Stimulated activated CD4-positive, alpha-beta T cell treated with anti-CD3 and anti-CD28 coated beads, Interleukin-12 subunit alpha, Interleukin-12 subunit beta, amount 100 ng/mL, for 48 hours (primary cell): ENCODE data around the gene TRMU.
"Not testable (repeated sequence)": the region's sequence is repeated elsewhere in the genome, so short reads cannot be mapped to it uniquely, and the experiment has no call there.

Experiments used
- DNase-seq, 3 donors: peaks; one replicate each; pipeline ENCODE4 v3.0.0-alpha.2; 2020; ENCODE audit warnings: low read depth in 2 of 3, low spot score in 1 of 3

TRMU gene

DNA sequence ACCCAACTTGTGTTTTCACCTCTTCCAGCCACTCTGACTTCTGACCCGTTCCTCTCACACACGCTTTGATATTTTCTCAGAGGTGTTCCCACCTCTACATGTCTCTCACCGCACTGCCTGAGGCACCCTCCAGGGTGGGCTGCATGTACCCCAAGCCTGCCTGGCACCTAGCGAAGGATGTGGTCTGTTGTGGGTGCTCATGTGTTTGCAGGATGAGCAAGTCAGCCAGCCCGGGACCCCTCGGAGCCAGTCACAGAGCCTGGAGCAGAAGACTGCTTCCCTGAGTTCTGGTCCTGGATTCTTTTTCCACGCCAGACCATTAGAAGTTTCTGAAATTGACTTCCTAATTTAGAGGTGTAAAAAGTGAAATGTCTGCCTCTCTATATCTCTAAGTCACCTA is 35.0 kb upstream of the TRMU start:
- DNase-seq = no peak

DNA sequence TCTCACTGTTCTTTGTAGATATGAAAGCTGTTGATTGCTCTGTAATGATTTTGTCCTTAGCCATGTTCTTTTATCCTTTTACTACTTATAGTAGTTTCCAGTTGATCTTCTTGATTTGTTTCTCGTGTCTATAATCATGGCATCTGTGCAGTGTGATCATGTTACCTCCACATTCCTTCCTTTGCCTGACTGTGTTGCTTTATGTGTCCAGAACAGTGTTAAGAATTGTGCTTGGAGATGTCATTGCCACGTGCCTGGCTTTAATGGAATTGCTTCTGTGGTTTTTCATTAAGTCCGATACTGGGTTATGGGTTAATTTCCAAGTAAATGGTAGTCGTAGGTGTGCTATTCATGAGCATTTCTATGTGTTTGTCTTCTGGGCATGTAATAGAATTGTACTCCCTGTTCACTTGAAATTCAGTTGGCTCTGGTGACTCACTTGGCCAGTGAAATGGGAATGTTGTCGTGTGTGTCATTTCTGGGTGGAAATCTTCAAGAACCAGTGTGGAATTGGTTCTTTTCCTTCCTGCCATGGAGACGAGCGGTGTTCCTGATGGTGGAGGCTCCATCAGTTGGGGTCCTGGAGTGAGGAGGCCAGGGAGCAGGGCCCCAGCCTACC is 32.1 kb upstream of the TRMU start:
- no peak for DNase-seq

DNA sequence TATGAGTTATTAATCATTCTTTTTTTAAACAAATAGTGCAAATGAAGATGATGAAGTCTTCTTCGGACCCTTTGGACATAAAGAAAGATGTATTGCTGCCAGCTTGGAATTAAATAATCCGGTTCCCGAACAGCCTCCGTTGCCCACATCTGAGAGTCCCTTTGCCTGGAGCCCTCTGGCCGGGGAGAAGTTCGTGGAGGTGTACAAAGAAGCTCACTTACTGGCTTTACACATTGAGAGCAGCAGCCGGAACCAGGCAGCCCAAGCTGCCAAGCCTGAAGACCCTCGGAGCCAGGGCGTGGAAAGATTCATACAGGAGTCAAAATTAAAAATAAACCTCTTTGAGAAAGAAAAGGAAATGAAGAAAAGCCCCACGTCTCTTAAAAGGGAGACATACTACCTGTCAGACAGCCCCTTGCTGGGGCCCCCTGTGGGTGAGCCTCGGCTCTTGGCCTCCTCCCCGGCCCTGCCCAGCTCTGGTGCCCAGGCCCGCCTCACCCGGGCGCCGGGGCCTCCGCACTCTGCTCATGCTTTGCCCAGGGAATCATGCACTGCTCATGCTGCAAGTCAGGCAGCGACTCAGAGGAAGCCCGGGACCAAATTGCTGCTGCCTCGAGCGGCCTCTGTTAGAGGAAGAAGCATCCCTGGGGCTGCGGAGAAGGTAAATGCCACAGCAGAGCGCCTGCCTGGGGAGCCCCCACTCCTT is 27.1 kb upstream of the TRMU start:
- DNase-seq = no peak

DNA sequence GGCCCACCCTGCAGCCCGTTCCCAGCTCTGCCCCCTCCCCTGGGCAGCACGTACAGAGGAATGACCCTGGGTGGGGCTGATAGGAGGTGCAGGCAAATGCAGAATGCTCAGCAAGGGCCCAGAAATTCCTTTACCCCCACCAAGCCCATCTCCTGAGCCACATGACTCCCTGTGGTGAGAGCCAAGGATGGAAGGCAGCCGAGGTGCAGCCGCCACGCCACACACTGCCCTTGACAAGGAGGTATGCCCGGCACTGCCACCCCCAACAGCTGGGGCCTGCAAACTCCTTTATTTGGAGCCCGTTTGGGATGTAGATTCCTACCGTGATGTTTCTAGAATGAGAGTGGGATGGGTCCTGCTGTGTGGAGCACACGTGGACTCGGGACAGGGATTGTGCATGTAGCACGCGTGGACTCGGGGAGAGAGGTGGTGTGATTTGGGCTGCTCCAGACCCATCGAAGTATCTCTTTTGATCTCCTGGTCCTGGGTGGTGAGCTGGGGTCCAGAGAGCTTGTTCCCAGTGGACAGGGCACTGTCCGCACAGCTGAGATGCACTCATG is 25.9 kb upstream of the TRMU start:
- no peak for DNase-seq

DNA sequence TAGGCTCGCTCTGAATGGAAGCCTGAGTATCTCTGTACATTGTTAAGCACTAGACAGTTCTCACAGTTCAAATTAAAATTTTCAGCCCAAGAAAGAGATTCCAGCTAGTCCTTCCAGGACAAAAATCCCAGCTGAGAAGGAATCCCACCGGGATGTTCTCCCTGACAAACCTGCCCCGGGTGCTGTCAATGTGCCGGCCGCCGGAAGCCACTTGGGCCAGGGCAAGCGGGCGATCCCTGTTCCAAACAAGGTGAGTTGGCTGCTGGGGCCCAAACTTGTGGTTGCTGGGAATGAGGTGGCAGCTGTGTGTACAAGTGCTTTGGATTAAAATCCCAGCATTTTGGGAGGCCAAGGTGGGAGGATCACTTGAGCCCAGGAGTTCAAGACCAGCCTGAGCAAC is 23.5 kb upstream of the TRMU start:
- DNase-seq = no peak

DNA sequence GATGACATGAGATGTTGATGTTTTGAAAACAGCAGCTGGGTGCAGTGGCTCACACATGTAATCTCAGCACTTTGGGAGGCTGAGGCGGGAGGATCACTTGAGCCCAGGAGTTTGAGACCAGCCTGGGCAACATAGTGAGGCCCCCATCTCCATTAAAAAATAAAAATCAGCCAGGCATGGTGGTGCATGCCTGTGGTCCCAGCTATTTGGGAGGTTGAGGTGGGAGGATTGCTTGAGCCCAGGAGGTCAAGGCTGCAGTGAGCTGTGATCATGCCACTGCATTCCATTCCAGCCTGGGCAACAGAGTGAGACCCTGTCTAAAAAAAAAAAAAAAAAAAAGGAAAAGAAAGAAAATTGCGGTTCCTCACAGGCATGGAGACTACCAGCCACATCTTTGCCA is 22.7 kb upstream of the TRMU start:
- not testable (repeated sequence) for DNase-seq

DNA sequence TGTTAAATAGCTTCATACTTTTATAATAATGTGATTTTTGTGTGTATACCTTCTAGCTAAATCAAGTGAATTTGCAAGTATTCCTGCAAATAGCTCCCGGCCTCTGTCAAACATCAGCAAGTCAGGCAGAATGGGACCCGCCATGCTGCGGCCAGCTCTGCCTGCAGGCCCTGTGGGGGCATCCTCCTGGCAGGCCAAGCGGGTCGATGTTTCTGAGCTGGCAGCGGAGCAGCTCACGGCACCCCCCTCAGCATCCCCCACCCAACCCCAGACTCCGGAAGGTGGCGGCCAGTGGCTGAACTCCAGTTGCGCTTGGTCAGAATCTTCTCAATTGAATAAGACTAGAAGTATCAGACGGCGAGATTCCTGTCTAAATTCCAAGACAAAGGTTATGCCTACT is 19.5 kb upstream of the TRMU start:
- no peak for DNase-seq

DNA sequence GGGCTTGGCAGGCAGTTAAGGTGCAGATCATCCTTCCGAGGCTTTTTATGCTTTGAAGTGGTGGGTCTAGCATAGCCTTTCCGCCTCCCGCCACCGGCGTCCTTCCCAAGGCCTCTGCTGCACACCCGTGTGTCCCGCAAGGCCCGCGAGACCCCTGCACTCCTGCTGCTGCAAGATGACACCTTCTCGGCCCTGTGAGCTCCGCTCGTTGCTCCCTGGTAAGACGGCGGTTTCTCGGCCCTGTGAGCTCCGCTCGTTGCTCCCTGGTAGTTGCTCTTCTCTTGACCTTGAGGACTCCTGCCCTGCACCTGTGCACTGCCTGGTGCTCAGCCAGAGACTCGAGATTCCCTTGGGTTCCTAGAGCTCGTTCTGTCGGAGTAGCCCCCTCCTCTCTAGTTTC is 17.9 kb upstream of the TRMU start:
- no peak for DNase-seq

DNA sequence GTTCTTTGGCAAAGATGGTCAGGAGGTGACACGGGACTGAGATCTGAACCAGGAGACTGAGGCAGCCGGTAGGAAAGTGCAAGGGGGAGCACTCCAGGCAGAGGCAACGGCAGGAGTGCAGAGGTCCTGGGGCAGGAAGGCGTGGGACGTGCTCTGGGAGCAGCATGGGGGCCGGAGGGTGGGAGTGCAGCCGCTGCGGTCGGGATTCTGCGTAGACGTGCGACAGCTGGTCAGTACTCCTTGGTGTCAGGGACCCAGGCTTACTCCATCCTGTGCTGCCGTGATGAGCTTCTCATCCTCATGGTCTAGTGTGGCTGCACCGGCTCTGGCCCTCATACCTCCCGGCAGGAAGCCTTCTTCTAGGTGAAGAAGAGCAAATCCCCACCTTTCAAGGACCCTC is 16.9 kb upstream of the TRMU start:
- DNase-seq = no peak

DNA sequence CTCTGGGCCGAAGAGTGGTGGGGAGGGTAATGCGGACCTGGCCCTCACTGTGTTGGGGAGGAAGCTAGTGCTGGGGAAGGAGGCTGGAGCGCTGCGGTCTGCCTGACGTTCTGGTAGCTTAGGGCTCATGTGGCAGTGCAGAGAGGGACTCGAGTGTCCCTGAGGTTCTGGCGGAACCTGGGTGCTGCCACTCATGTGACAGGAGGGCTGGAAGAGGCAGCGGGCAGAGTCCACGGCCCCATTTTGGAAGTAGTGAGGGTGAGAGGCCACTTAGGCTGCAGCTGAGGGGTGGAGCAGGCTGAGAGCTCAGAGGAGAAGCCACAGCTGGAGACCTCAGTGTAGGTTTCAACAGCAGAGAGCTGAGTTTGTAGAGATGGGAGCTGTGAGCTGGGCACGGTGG is 16.2 kb upstream of the TRMU start:
- DNase-seq = no peak

DNA sequence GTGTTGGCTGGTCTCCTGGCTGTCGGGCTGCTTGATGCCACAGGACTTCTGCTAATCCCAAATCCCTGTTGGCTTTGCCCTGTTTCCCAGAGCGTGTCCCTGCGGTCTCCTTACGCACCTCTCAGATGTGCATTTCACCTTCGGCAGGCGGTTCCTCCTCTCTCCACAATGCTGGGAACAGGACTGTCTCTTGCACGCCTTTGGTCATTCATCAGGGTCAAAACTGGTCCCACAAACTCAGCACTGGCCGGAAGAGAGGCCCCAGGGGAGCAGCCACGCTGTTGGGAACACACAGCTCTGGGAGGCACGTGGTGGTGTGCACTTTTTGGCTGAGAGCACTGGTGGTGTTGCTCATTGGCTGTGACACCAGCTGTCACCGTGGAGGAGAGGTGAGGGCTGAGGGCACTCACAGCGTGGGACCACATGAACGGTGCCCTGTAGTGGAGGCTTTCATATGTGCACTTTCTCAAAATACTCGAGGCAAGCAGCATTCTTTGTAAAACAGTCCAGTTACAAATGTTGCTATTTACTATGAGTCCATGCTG is 15.3 kb upstream of the TRMU start:
- no peak for DNase-seq

DNA sequence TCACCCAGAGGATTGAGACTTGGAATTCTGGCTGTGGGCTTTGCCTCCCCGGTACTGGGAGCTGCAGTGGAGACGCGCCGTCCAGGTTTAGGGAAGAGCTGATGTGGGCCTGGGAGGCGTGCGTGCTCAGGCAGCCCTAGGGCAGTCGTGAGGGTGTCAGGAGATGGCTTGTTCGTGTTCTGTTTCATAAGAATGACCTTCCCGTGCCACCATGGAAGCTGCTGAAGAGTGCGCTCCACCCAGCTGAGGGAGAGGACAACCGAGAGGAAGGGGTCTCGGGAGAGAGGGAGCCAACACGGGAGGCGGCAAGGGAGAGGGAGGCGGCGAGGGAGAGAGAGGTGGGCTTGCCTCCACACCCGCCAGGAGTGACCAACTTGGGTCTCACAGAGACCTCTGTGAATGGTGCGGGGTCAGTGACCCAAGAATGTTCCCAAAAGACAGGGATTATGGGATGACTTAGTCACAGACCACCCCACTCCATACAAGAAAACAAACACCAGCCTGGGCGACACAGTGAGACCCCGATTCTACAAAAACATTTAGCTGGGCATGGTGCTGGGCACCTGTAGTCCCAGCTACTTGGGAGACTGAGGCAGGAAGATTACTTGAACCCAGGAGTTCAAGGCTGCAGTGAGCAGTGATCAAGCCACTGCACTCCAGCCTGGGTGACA is 14.7 kb upstream of the TRMU start:
- no peak for DNase-seq

DNA sequence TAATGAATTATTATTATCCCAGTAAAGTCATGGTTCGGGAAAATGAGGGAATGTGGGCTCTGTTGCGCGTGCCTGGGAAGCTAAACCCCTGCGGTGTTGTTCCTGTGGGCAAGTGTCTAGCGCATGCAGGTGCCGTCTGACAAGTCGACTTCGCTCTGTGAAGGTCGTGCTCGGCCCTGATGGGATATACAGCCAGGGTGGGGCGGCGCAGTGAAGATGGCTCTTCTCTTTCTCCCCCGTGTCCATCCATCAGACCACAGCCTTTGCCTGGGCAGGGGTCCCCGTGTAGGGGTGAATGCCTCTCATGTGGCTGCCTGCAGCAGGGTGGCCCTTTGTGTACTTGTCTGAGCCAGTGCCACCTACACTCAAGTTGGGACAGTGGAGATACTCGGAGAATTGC is 12.8 kb upstream of the TRMU start:
- no peak for DNase-seq

DNA sequence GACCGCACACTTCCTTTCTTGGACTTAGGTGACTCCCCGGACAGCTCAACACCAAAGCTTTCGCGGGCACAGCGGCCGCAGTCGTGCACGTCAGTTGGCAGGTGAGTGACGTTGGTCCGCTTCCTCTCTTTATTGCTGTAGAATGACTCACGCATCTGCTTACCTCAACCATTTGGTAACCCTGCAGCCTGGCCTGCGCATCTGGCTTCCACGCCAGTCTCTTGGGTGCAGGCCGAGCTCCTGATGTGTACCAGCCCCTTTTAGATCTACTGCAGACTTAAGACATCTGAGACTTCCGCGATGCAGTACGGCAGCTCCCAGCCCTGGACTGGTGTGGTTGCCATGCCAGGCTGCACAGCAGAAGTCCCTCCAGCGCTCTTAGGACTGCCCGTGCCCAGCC is 12.4 kb upstream of the TRMU start:
- no peak for DNase-seq

DNA sequence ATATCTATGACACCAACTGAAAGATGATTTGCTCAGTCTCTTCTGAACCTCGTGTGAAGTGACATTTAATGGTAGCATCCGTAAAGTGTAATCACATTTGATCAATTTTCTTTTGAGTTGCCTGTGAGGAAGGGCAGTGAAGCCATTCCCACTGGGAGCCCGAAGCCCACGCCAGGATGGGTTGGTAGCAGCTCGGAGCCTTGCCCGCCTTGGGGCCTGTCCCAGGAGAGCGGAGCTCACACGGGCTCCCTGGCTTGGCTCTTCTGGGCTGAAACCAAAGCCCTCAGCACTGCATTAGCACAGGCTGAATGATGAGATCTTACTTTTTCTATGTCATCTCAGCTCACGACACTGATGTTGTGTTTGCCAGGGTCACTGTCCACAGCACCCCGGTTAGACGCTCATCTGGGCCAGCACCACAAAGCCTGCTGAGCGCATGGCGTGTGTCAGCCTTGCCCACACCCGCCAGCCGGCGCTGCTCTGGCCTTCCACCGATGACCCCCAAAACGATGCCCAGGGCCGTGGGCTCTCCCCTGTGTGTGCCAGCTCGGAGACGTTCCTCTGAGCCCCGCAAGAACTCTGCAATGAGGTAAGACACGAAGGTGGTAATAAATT is 9.3 kb upstream of the TRMU start:
- no peak for DNase-seq

DNA sequence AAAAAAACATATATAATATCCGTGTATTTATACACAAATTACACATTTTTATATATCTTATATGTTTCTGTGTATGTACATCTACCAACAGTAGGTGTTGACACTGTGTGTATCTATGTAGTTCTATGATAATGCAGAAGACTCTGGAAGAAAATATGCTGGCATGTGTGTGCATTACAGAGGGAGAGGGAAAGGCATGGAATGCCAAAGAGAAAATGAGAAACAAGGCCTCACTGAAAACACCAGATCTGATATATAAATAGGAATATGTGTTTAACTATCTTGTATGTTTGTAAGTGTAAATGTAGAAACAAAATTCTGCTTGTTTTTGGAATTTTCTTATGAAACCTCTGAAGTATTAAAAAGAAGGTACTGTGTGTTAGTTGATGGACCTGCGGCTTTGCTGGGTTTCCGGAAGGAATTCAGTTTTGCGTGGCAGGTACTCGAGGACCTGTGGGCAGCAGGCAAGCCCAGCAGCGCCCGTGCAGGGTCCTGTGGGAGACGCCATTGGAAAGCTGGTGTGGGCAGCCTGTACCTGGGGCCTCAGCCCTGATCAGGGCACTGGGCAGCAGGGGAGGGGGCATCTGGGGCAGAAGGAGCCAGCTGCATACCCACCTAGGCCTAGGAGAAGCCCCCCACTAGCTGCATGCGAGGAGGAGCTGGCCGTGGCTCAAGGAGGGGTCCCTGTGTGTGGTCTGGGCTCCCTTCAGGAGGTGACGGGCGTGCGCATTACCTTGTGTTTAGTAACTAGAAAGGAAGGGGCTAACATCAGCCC is 7.6 kb upstream of the TRMU start:
- no peak for DNase-seq

DNA sequence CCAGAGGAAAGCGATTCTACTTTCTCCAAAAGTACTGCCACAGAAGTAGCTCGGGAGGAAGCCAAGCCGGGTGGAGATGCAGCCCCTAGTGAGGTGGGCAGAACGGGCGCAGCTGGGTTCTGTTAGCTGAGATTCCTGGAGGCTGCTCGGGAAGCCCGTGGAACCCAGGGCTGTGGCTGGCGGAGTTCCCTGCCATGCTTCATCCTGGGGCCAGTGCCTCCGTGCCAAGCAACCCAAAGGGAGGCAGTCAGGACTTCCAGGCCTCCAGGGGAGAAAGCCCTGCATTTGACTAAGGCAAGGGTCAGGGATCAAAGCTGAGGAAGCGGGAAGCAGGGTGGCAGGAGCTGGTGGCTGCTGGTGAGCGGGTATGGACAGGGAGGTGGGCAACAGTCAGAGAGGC is 6.7 kb upstream of the TRMU start:
- DNase-seq = no peak

DNA sequence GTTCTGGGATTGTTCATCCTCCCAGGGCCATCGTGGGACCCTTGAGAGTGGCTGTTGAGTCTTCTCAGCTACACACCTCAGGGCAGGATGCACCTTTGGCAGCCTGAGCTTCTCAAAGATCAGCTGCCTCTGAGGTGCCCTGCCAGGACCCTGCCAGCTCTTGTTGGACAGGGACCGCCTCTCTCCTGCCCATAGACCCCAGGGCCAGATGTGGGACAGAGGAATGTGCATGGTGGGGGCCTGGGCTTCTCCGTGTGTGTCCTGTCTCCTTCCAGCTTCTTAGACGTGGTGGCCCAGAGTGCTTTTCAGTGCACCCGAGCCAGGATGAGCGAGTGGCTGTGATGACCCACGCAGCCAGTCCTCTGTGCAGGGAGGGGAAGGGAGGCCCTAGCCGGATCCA is 5.9 kb upstream of the TRMU start:
- no peak for DNase-seq

DNA sequence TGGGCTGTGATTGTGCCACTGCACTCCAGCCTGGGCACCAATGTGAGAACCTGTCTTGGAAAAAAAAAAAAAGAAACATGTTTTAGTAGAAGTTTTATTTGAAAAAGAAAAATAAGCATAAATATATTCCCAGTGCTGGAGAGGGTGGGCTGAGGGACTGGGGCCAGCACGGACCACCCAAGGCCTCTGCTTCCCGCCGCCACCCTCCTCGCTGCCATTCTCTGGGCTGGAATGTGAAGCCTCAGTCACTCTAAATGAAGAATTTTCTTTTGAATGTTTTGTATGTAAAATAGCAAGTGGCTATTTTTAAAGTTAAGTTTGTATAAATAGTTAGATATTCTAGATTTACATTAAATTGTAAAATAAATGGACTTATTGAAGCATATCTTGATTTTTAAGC is 5.1 kb upstream of the TRMU start:
- DNase-seq = no peak

DNA sequence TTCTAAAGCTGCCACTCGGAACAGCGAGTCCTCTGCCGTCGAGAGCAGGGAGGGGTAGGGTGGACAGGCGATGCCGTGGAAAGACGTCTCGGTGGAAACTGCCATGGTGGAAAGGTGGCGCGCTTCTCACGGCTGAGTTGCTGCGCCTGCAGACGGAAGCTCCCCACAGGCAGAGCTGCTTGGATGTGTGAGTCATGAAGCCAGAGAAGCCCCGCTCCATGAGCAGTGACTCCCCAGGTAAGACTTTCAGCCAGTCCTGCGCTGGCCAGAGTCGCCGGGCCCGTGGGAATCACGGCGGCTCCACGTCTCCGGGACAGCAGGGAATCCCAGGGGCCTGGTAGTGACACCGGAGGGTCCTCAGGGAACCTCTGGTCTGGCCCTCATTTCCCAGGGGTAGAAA is 4.0 kb upstream of the TRMU start:
- no peak for DNase-seq
